NCI-H2107 treated with DMSO at 0.1 percent for 48 hours (cell line): ENCODE results near the gene NDFIP2.

Experiments
- DNase-seq: peaks from one replicate; lab custom pipeline; 2025; ENCODE audit not compliant: unreplicated experiment; lab: John Stamatoyannopoulos, UW

Gene NDFIP2

DNA sequence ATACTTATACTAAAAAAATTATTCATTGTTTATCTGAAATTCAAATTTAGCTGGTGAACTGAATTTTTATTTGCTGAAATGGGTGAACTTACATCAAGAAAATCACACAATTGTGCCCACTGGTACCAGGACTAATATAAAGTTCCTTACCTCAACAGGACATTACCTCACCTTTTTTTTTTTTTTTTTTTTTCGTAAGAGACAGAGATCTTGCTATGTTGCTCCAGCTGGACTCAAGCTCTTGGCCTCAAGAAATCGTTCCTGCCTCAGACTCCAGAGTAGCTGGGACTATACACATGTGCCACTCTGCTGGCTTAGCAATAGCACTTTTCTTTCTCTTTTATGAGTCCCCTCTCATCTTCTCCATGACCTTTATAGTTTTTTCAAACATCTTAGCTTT lies 22.5 kb upstream of the NDFIP2 start:
- no peak for DNase-seq

DNA sequence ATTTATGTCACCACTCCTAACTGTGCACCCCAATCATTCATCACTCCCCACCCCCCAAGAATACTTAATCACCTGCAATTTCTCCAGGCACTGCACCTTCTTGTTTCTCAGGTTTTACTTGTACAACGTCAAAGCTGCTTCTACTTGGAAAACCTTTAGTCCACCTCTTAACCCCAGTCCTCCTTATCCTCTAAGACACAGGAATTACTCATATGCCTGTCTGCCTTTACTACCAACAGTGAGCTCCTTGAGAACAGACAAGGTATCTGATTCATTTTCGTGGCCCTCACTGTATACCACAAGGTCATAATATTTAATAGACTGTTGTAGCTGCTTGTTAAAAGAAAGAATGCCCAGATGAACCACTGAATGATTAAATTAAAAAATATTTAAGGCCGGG lies 21.0 kb upstream of the NDFIP2 start:
- DNase-seq: no peak

DNA sequence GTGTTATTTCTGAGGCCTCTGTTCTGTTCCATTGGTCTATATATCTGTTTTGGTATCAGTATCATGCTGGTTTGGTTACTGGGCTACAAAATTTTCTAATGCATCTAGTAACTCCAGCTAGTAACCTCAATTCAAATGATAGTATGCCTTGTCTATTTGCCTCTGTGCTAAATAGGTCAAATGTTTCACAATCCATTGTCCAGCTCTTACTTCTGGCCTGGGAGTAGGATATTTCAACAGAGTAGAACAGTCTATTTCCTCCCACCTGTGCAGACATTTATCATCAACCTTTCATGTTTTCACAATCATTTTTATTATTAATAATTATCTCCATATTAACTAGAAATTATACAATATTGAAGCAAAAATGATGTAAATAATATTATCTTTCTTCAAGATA lies 18.1 kb upstream of the NDFIP2 start:
- no peak for DNase-seq

DNA sequence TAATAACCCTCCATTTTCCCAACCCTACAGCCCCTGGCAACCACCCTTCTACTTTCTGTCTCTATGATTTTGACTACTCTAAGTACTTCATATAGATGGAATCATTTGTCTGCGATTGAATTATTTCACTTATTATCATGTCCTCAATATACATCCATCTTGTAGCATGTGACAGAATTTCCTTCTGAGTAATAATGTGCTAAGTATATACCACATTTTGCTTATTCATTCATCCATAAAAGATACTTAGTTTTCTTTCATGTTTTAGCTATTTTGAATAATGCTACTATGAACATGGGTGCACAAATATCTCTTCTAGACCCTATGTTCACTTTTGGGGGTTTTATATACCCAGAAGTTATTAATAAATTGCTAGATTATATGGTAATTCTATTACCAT lies 17.4 kb upstream of the NDFIP2 start:
- no peak for DNase-seq

DNA sequence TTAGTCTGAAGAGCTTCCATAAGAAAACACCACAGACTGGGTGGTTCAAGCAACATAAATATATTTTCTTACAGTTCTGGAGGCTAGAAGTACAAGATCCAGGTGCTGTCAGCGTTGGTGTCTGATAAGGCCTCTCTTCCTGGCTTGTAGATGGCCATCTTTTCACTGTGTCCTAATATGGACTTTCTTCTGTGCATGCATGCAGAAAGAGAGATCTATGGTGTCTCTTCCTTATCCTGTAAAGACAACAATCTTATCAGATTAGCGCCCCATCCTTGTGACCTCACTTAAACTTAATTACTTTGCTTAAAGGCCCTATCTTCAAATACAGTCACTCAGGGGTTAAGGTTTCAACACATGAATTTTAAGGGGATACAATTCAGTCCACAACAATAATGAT lies 14.1 kb upstream of the NDFIP2 start:
- DNase-seq: no peak

DNA sequence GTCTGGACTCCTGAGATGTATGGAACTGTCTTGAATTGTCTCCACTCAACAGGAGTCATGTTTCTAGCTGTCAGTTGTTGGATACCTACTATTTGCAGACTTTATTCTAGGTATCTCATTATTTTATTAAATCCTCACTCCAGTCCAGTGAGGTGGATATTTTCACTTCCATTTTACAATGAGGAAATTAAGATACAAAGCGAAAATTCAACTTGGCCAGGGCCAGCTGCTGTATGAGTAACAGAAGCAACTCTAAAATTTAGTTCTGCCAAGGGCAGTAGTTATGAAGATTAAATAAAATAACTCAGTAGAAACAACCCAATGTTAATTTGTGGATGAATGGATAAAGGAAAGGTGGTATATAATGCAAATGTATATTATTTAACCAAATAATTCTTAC lies 12.6 kb upstream of the NDFIP2 start:
- DNase-seq: no peak

DNA sequence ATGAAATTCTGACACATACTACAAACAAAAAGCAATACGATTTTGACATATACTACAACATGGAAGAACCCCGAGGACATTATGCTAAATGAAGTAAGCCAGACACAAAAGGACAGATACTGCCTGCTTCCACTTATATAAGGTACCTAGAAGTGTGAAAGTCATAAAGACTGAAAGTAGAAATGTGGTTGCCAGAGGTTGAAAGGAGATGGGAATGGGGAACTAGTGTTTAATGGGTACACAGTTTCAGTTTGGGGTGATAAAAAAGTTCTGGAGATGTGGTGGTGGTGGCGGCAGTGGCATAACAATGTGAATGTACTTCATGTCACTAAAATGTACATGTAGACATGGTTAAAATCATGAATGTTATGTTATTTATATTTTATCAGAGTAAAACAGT lies 12.1 kb upstream of the NDFIP2 start:
- DNase-seq: no peak

DNA sequence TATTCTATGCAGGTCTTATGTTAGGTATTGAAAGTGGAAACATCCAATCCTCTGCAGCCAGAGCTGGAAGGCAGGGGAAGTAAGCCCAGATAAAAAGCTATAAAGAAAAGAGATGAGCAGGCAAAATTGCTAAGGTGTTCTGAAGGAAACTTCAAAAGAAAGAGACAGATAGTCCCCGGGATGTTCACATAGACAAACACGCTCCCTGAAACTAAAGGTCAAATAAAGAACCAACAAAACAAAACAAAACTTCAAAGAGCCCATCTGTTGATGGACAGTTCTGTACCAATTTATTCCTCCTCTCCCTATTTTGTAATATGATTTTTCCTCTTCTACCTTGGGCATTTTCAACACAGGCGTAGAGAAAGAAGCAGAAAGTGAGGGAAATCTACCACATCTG lies 11.3 kb upstream of the NDFIP2 start:
- no peak for DNase-seq

DNA sequence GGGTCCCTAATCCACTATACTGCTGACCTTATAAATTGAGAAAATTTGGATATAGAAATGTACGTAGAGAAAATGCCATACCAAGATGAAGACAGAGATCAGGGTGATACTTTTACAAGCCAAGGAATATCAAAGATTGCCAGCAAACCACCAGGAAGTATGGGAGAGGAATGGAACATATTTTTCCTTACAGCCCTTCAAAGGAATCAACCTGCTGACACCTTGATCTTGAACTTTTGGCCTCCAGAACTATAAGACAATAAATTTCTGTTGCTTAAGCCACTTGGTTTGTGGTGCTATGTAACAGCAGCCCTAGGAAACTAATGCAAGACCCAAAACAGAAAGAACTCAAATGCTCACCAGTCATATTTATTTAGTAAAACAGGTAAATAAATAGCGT lies 10.3 kb upstream of the NDFIP2 start:
- DNase-seq: no peak

DNA sequence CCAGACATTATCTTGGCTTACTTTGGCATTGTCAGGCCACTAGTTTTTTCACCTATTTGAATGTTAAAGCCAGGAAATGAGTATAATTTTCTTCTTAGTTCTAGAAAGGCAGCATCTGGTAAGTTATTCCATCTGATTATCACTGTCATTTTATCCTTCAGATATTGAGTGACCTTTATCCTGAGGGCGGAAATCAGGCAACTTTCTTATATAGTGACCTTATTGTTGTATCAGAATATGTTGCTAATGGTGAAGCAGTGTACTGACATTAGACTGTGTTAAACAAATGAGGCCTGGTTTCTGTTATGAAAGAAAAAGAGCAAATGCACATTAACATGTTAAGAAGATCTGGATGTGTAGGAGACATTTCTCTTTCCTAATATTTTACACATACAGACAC lies 5.4 kb upstream of the NDFIP2 start:
- no peak for DNase-seq

DNA sequence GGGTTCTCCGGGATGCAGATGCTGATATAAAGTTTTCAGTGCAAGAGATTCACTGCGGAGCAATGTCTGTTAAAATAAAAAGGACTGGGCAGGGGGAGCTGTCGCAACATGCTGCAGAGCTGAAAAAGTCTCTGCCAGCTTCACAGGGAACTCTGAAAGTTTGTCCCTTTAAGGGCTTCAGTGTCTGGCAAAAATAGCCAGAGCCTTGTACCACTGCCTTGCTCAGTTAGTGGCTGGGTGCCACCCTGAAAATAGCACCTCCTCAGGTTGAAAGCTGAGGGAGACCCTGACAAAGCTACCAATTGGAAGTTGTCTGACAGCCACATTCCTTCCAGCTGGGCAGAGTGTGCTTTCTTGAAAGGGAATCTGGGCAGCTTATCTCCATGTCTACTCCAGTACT lies 3.0 kb upstream of the NDFIP2 start:
- no peak for DNase-seq

DNA sequence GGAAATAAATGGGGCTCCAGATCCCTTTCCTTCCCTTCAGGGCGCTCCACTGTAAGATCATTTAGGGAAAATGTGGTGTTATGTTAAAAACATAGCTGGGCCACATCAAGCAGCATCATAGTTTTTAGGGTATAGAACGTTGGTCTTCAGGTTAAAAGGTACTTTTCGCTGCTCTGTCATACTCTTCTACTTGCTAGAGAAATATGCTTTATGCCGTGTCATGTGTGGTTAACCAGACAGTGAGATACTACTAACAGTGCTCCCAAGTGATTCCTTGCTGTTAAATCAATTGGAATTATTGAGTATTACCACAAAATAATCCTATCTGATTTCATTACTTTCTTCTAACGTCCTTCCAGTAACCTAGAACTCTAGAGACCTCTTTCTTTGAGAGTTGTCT lies 1.1 kb upstream of the NDFIP2 start:
- no peak for DNase-seq

DNA sequence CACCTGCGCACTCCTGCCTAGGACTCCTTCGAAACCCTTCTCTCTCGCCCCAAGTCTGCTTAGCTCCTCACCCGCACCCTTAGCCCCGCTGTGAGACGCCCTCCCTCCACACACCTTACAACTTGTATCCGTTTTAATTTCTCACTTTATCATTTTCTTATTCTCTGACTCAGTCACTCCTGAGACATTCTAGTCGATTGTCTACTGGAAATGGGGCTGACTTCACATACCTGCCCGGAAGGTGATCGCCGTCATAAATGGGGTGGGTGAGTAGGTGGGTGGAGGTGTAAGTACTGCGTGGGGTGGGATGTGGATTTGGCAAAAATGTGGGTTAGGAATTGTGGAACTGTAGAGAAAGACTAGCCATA lies 714 bp downstream of the NDFIP2 start:
- DNase-seq: no peak

DNA sequence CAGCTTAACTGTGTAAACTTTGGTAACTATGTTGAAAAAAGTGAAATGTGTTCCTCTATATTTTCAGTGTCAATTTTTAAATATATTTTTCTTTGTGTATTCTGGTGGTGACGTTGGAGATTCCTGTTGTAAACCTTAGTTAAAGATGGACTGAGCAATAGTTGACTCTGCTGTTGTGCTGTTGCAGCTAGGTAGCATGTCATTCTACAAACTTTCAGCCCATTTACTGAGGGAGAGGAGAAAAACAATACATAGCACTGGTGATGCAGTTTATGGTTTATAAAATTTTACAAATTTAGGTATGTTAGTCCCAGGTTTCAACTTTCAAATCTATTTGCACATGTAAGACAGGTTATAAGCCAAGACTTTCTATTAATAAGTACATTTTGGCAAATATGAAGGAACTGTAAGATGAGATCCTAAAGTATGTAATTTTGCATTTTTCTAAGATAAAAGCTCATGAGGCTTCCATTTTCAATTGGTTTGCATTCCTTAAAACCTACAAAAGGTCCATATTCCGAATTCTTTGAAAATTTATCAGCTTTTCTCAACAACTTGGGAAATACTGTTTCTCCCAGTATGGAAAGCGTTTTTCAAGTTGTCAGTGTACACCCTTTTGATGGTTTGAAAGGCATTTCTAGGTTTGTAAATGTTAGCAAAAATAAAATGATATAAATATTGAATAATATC lies 1.5 kb downstream of the NDFIP2 start:
- DNase-seq: no peak

DNA sequence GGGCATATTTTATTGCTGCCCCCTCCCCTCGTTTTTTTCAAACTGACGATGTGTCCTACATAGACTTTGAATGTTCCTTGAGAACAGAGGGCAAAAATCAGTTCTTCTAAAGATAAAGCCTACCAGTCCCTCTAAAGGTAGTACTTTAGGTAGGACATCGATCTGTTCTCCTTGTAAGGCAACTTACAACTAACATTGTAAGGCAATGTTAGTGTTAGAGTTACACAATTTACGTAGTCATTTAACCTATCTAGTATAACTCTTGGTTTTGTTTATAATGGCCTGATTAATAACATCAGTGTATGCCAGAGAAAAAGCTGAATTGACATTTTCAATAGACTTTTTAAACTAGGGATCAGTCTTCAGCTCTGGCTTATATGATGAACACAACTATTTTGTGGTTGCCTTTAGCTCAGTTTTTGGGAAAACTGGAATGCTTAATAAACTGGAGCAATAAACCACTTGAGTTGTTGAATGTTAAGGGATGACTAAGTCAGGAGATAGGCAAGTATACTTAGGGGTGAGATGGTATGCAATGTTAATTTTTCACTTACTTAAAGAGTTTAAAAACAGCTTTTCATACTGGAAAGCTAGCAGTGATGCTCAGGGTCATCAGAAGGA lies 2.2 kb downstream of the NDFIP2 start:
- no peak for DNase-seq

DNA sequence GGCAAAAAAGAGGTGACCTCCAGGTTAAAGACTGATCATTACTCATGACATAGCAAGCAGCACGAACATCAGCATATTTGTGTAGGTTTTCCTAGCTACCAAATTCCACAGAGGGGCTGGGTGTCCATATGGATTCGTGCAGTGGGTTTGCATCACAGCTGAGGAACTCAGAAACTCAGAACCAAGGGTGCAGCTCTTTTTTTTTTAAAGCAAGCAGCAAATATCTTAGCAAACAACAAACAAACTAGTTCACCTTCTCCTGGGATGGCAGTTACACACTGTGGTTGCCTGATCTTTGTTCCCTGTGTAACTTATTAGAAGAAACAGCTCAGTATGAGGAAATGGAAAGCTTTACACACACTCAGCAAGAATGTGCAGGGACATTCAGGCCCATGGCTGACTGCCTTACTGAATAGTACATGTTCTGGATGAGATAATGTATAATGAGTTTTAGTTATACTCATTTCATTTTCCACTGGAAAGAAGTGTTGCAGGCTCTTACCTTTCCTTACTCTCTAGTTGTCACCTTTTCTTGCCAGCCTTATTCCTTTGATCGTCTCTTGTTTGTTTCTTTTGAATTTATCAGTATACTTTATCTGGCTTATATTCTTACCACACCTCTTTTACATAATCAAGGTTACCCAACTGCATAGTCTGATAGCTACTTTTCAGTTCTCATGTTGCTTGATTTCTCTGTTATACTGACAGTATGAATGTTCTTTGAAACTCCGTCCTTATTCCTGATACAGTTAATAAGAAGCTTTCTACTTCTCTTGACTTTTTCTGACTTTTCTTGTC lies 4.3 kb downstream of the NDFIP2 start:
- no peak for DNase-seq

DNA sequence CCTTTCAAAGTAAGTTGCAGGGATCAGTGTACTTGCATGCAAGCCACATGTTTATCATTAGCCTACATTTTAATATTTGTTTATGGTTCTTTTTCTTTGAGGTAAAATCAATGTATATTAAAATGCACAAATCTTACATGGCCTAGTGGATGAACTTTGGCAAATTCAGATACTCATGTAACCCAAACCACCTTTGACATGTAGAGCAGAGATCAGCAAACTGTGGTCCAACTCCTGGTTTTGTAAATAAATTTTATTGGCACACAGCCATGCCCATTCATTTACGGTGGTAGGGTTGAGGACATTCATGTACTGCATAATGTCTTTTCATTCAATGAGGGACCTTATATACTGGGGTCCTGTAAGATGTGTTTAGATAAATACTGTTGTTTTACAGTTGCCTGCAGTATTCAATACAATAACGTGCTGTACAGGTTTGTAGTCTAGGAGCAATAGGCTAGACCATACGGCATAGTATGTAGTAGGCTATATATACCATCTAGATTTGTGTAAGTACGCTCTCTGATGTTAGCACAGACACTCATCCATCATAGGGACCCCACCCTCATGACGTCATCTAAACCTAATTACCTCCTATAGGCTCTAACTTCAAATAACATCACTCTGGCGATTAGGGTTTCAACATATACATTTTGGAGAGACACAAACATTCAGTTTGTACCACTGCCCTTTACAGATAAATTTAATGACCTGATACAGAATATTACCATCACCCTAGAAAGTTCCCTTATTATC lies 5.7 kb downstream of the NDFIP2 start:
- DNase-seq: no peak

DNA sequence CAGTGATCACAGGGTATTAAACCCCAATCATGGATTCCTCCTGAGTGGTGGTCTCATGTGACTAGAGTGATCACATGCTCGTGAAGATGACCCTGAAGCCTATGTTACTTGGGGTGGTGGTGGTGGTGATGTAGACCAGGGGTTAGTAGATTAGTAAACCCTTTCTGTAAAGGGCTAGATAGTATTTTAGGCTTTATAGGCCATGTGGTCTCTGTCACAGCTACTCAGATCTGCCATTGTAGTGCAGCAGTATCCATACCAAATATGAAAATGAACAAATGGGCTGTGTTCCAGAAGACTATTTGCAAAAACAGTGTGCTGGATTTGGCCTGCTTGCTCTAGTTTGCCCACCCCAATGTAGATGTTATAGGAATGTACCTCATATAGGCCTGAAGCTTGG lies 9.4 kb downstream of the NDFIP2 start:
- DNase-seq: no peak

DNA sequence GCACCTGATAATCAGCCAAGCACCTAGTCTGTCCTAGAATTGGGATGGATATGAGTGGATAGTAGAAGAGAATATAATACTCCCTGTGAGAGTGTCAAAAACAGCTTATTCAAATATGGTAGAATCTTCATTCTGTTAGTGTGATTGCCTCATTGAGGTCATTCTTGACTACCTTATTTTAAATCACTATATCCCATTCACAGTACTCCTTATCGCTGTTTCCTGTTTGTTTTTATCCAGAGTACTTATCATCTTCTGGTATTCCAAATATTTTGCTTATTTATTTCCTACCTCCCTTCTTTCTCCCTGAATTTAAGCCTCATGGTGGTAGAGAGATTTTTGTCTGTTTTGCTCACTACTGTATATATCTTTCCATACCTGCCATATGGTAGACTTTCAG lies 9.9 kb downstream of the NDFIP2 start:
- no peak for DNase-seq

DNA sequence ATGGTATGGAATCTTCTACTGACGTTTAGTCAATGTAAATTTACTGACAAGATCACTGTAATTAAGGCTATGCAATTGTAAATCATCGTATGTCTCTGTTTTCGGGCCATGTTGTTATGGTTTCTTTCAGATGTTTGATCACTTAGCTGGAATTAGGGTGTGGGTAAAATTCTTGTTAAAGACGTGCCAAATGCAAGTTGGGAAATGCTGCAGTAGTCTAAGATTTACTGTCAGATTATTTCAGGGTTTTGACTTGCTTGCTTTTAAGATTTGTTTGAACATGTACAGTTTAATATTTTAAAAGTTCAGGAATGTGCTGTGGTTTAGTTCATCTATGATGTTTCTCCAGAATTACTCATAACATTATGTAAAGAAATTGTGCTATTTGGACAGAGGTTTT lies 10.8 kb downstream of the NDFIP2 start:
- DNase-seq: no peak

DNA sequence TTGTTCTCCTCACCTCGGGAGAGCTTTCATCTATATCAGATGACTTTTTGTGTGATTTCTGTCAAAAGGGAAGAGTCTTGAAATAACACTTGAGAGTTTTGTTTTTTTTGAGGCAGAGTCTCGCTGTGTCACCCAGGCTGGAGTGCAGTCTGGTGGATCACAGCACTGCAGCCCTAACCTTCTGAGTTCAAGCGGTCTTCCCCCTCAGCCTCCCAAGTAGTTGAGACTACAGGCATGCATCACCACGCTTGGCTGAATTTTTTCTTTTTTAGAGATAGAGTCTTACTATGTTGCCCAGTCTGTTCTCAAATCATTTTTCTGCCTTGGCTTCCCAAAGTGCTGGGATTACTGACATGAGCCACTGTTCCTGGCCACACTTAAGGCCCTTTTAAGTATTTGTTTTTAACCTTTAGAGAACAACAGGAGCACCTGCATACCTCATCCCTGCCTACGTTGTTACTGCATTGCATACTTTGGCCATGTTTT lies 11.4 kb downstream of the NDFIP2 start:
- DNase-seq: no peak
